ENCODE data around the gene L1CAM.

- TF ChIP-seq CAMTA2 (CRISPR knock-in tag; conservative IDR thresholded peaks at IDR 0.05) = no peak
- no peak for TF ChIP-seq ZNF707 (CRISPR knock-in tag; conservative IDR thresholded peaks at IDR 0.05)
- TF ChIP-seq BRCA1 (IDR thresholded peaks at IDR 0.05) = no peak
- no peak for TF ChIP-seq BRCA1 (CRISPR knock-in tag; IDR thresholded peaks at IDR 0.05)
- TF ChIP-seq SP1 (CRISPR knock-in tag; IDR thresholded peaks at IDR 0.05) = no peak
- no peak for TF ChIP-seq GABPB1 (CRISPR knock-in tag; IDR thresholded peaks at IDR 0.05)
- TF ChIP-seq ZKSCAN8 (CRISPR knock-in tag; IDR thresholded peaks at IDR 0.05) = no peak
These were observed 43.6 kb upstream of the L1CAM start for GRCh38 chrX:153929576-153929975.

Data from K562 (cell line).